LNCAP (cell line): ENCODE results near the gene MAST2.

Experiments used
- CTCF ChIP-seq: fragments of 450-650 bp; IDR thresholded peaks from 2 replicates; pipeline ENCODE4 v1.5.1; 2017; ENCODE audit warnings: mild to moderate bottlenecking

Gene MAST2

DNA sequence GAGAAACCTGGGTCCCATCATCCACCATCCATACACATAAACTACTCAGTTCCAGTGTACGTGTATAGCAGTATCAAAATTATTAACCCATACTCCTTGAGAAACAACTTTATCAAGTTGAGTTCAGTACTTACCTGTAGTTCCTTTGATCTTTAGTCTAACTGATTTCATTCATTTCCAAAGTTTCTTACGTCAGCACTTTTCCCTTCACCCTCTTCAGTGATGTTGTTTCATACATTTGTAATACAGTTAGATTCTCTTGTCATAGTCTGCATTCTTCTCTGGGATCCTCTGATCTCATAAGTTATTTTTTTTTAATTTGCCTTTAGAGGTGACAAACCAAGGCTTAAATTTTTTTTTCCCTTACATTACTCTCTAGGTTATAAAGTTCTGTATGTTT, 185.8 kb downstream of the MAST2 start:
- TF ChIP-seq CTCF: no peak

DNA sequence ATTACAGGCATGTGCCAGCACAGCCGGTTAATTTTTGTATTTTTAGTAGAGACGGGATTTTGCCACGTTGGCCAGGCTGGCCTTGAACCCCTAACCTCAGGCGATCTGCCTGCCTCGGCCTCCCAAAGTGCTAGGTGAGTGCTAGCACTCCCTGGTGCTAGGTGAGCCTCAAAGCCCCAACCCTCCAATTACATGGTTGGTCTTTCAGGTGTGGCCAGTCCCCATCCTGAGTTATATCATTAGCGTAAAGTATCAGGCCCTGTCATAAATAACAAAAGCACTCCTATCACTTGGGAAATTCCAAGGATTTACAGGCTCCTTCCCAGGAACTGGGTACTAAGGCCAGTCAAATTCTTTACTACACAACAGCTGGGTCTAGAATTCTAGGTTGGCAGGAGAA, 191.0 kb downstream of the MAST2 start:
- TF ChIP-seq CTCF: no peak

- TF ChIP-seq CTCF: no peak
Measured at GRCh38 chr1:45995298-45995697, 191.9 kb downstream of the MAST2 start.

GRCh38 chr1:45998020-45998617, 194.7 kb downstream of the MAST2 start:
- TF ChIP-seq CTCF: no peak

- no peak for TF ChIP-seq CTCF
Measured at GRCh38 chr1:45999507-45999906, 196.1 kb downstream of the MAST2 start.

GRCh38 chr1:46001081-46001785, 197.8 kb downstream of the MAST2 start:
- TF ChIP-seq CTCF: no peak

DNA sequence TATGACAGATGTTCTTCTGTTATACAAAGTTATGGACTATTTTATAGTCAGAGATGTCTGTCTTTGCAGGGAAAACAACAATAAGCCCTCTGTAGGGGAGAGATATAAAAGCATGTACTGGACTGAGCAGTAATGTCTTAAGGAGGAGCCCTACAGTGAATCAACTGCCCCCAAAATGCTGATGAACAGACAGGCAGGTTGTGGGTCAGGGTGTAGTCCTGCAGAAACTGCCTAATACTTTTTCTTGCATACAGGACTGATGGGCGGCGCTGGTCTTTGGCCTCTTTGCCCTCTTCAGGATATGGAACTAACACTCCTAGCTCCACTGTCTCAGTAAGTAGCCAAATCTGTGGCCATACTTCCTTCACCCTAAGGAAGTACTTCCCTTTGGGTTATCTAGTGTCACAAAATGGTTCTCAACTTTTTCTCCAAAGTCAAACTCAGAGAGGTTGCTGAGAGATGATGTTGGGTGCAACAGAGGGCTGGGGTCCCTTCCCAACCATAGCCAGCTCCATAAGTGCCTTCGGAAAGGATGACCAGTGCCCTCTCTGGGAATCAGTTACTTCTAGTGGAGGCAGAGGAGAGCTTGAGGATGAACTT, 199.2 kb downstream of the MAST2 start:
- TF ChIP-seq CTCF: no peak
